GM23338 (cell line): ENCODE results near the gene EPS8L3. TPM values are rescaled to one million over a fixed set of nuclear protein-coding genes. Genes with fewer than 3 reads are reported as not detected.

ENCODE experiments used
- polyA plus RNA-seq: library from polyadenylated mRNA; unstranded; fragments of >200 nt; fragmentation: Nextera tagmentation; extraction: Ambion mirVana; gene quantifications from 2 replicates; pipeline ENCODE4 v1.2.1, GENCODE V29; 2016
- total RNA-seq: library from RNA; depleted of rRNA; stranded (reverse); fragments of >200 nt; shearing (Covaris generic); gene quantifications from 2 replicates; pipeline ENCODE4 v1.2.3, GENCODE V29; 2014; rRNA removed

Gene EPS8L3
- total and polyA plus RNA-seq, 2 experiments from 2014 or later, result not detected

Other genes with a start within 250 kb of the EPS8L3 start
- 0.58 TPM in 1 of 2 replicates, not detected in the other for gene GPR61, start 224.1 kb downstream of the EPS8L3 start, total RNA-seq
- 0.13 and 0.28 TPM in 2 replicates for gene GPR61, start 224.1 kb downstream of the EPS8L3 start, polyA plus RNA-seq
- 9.6 and 10.2 TPM in 2 replicates for gene GNAI3, start 215.3 kb downstream of the EPS8L3 start, total RNA-seq
- 4.0 and 4.5 TPM in 2 replicates for gene GNAI3, start 215.3 kb downstream of the EPS8L3 start, polyA plus RNA-seq
- 0.21 TPM in 1 of 2 replicates, not detected in the other for gene GNAT2, start 144.3 kb downstream of the EPS8L3 start, total RNA-seq
- gene GNAT2, start 144.3 kb downstream of the EPS8L3 start, polyA plus RNA-seq, result not detected in 2 replicates
- 58.6 and 62.1 TPM in 2 replicates for gene AMPD2, start 144.1 kb downstream of the EPS8L3 start, total RNA-seq
- 23.1 and 24.5 TPM in 2 replicates for gene AMPD2, start 144.1 kb downstream of the EPS8L3 start, polyA plus RNA-seq
- 8.6 and 12.8 TPM in 2 replicates for gene GSTM4, start 107.8 kb downstream of the EPS8L3 start, total RNA-seq
- 12.9 and 17.3 TPM in 2 replicates for gene GSTM4, start 107.8 kb downstream of the EPS8L3 start, polyA plus RNA-seq
- gene GSTM2, start 95.9 kb downstream of the EPS8L3 start, total RNA-seq, result 8.9 and 20.3 TPM in 2 replicates
- gene GSTM2, start 95.9 kb downstream of the EPS8L3 start, polyA plus RNA-seq, result 12.1 and 16.0 TPM in 2 replicates
- not detected in 2 replicates for gene GSTM1, start 76.1 kb downstream of the EPS8L3 start, total RNA-seq
- not detected in 2 replicates for gene GSTM1, start 76.1 kb downstream of the EPS8L3 start, polyA plus RNA-seq
- 2.5 and 4.8 TPM in 2 replicates for gene GSTM5, start 51.7 kb downstream of the EPS8L3 start, total RNA-seq
- 4.4 and 5.0 TPM in 2 replicates for gene GSTM5, start 51.7 kb downstream of the EPS8L3 start, polyA plus RNA-seq
- 3.1 and 7.4 TPM in 2 replicates for gene GSTM3, start 22.9 kb downstream of the EPS8L3 start, total RNA-seq
- gene GSTM3, start 22.9 kb downstream of the EPS8L3 start, polyA plus RNA-seq, result 3.9 and 4.1 TPM in 2 replicates
- gene CSF1, start 146.9 kb upstream of the EPS8L3 start, total RNA-seq, result 3.5 and 6.3 TPM in 2 replicates
- 1.1 and 1.4 TPM in 2 replicates for gene CSF1, start 146.9 kb upstream of the EPS8L3 start, polyA plus RNA-seq
- gene AHCYL1, start 220.8 kb upstream of the EPS8L3 start, total RNA-seq, result 60.4 and 63.3 TPM in 2 replicates
- gene AHCYL1, start 220.8 kb upstream of the EPS8L3 start, polyA plus RNA-seq, result 65.3 and 70.0 TPM in 2 replicates